K562 (cell line): ENCODE data around the gene SLC34A1. TPM values are rescaled to one million over a fixed set of nuclear protein-coding genes. Genes with fewer than 3 reads are reported as not detected.
A peak's percentile ranks its signal among the peaks of the same experiment; 100 is the strongest.

Experiments used
- E2F4 ChIP-seq: sonication (generic); formaldehyde crosslinking; IDR thresholded peaks from 2 replicates; pipeline ENCODE4 v1.8.0; 2022; ENCODE audit warnings: mild to moderate bottlenecking, low read depth, missing genetic modification reagents
- MTA2 ChIP-seq: fragments of 450-650 bp; IDR thresholded peaks from 2 replicates; pipeline ENCODE4 v1.6.1; 2016; ENCODE audit warnings: low read depth
- POLR2AphosphoS2 ChIP-seq: IDR thresholded peaks from 2 replicates; pipeline ENCODE4 v1.6.1; 2012; ENCODE audit warnings: low read length, improper control_type of control experiment
- SETDB1 ChIP-seq: IDR thresholded peaks from one replicate; pipeline ENCODE4 v1.6.1; 2012; ENCODE audit warnings: low read length, control low read depth, inconsistent platforms
- SMAD2 ChIP-seq: fragments of 150-350 bp; IDR thresholded peaks from 2 replicates; pipeline ENCODE4 v1.6.1; 2014; ENCODE audit warnings: low read depth, mild to moderate bottlenecking, low read length
- TOE1 ChIP-seq, 2 experiments: fragments of 450-650 bp in 1 of 2; sonication (generic) in 1 of 2; formaldehyde crosslinking in 1 of 2; IDR thresholded peaks; 2 replicates each; pipeline versions ENCODE4 v1.7.1 to v1.8.0; 2016 to 2022; ENCODE audit warnings: borderline replicate concordance in 2 of 2, mild to moderate bottlenecking in 2 of 2, antibody characterized with exemption in 1 of 2, inconsistent platforms in 1 of 2, low read depth in 1 of 2, missing genetic modification reagents in 1 of 2, moderate library complexity in 1 of 2
- ZBTB49 ChIP-seq: sonication (generic); formaldehyde crosslinking; IDR thresholded peaks from 2 replicates; pipeline ENCODE4 v1.8.0; 2022; ENCODE audit warnings: missing genetic modification reagents, mild to moderate bottlenecking, borderline replicate concordance
- ZNF121 ChIP-seq: sonication (generic); formaldehyde crosslinking; conservative IDR thresholded peaks from 2 replicates; pipeline ENCODE4 v1.8.0; 2022; ENCODE audit warnings: missing genetic modification reagents
- ZNF263 ChIP-seq: sonication (generic); formaldehyde crosslinking; IDR thresholded peaks from 2 replicates; pipeline ENCODE4 v1.8.0; 2022; ENCODE audit warnings: mild to moderate bottlenecking, missing genetic modification reagents, borderline replicate concordance
- polyA plus RNA-seq, 8 experiments: library from polyadenylated mRNA; depleted of rRNA in 4 of 8; stranded (reverse) in 5 of 8; unstranded in 3 of 8; fragments of >200 nt; fragmentation: Nextera tagmentation in 2 of 8; fragmentation: Illumina TruSeq in 1 of 8; extraction: Ambion mirVana in 2 of 8; extraction: Trizol in 1 of 8; gene quantifications; 2 replicates each; pipeline versions ENCODE4 v1.2.1 to v1.2.3, GENCODE V29; 2011 to 2014; ENCODE audit warnings: inconsistent platforms in 1 of 8, missing spikeins in 1 of 8
- total RNA-seq, 7 experiments: library from RNA; depleted of rRNA in 6 of 7; stranded (reverse); fragments of >200 nt in 6 of 7; fragmentation: Illumina TruSeq in 2 of 7; extraction: Trizol in 2 of 7; gene quantifications; 2 replicates each; pipeline versions ENCODE4 v1.2.1 to v1.2.3, GENCODE V29; 2011 to 2021; ENCODE audit warnings: low replicate concordance in 1 of 7
- TF ChIP-seq, protein P1 (sequence below): fragments of 250-450 bp; sonication (Bioruptor Pico); IDR thresholded peaks from 2 replicates; pipeline ENCODE4 v1.4.0; 2020
- TF ChIP-seq, protein P2 (sequence below): fragments of 450-650 bp; IDR thresholded peaks from 2 replicates; pipeline ENCODE4 v1.6.1; 2017; ENCODE audit warnings: antibody characterized with exemption
- TF ChIP-seq, protein P3 (sequence below): fragments of 250-450 bp; sonication (Bioruptor Pico); IDR thresholded peaks from 2 replicates; pipeline ENCODE4 v1.4.0; 2020; ENCODE audit warnings: mild to moderate bottlenecking, moderate library complexity

SLC34A1 gene
- total and polyA plus RNA-seq, 9 of the 15 experiments (the other 6 are each of a cell fraction or from before 2014, with no cell fraction given), result not detected

GRCh38 chr5:177427211-177427822, 43.1 kb downstream of the SLC34A1 start (continued):
- TF ChIP-seq, protein P1, sequence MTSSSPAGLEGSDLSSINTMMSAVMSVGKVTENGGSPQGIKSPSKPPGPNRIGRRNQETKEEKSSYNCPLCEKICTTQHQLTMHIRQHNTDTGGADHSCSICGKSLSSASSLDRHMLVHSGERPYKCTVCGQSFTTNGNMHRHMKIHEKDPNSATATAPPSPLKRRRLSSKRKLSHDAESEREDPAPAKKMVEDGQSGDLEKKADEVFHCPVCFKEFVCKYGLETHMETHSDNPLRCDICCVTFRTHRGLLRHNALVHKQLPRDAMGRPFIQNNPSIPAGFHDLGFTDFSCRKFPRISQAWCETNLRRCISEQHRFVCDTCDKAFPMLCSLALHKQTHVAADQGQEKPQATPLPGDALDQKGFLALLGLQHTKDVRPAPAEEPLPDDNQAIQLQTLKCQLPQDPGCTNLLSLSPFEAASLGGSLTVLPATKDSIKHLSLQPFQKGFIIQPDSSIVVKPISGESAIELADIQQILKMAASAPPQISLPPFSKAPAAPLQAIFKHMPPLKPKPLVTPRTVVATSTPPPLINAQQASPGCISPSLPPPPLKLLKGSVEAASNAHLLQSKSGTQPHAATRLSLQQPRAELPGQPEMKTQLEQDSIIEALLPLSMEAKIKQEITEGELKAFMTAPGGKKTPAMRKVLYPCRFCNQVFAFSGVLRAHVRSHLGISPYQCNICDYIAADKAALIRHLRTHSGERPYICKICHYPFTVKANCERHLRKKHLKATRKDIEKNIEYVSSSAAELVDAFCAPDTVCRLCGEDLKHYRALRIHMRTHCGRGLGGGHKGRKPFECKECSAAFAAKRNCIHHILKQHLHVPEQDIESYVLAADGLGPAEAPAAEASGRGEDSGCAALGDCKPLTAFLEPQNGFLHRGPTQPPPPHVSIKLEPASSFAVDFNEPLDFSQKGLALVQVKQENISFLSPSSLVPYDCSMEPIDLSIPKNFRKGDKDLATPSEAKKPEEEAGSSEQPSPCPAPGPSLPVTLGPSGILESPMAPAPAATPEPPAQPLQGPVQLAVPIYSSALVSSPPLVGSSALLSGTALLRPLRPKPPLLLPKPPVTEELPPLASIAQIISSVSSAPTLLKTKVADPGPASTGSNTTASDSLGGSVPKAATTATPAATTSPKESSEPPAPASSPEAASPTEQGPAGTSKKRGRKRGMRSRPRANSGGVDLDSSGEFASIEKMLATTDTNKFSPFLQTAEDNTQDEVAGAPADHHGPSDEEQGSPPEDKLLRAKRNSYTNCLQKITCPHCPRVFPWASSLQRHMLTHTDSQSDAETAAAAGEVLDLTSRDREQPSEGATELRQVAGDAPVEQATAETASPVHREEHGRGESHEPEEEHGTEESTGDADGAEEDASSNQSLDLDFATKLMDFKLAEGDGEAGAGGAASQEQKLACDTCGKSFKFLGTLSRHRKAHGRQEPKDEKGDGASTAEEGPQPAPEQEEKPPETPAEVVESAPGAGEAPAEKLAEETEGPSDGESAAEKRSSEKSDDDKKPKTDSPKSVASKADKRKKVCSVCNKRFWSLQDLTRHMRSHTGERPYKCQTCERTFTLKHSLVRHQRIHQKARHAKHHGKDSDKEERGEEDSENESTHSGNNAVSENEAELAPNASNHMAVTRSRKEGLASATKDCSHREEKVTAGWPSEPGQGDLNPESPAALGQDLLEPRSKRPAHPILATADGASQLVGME, result no peak
- TF ChIP-seq ZNF263 (CRISPR knock-in tag), result 0 out of 2 replicates have a peak, but pooled peaks have one; percentile 40
- TF ChIP-seq, protein P2, sequence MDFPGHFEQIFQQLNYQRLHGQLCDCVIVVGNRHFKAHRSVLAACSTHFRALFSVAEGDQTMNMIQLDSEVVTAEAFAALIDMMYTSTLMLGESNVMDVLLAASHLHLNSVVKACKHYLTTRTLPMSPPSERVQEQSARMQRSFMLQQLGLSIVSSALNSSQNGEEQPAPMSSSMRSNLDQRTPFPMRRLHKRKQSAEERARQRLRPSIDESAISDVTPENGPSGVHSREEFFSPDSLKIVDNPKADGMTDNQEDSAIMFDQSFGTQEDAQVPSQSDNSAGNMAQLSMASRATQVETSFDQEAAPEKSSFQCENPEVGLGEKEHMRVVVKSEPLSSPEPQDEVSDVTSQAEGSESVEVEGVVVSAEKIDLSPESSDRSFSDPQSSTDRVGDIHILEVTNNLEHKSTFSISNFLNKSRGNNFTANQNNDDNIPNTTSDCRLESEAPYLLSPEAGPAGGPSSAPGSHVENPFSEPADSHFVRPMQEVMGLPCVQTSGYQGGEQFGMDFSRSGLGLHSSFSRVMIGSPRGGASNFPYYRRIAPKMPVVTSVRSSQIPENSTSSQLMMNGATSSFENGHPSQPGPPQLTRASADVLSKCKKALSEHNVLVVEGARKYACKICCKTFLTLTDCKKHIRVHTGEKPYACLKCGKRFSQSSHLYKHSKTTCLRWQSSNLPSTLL, result no peak
- TF ChIP-seq, protein P3, sequence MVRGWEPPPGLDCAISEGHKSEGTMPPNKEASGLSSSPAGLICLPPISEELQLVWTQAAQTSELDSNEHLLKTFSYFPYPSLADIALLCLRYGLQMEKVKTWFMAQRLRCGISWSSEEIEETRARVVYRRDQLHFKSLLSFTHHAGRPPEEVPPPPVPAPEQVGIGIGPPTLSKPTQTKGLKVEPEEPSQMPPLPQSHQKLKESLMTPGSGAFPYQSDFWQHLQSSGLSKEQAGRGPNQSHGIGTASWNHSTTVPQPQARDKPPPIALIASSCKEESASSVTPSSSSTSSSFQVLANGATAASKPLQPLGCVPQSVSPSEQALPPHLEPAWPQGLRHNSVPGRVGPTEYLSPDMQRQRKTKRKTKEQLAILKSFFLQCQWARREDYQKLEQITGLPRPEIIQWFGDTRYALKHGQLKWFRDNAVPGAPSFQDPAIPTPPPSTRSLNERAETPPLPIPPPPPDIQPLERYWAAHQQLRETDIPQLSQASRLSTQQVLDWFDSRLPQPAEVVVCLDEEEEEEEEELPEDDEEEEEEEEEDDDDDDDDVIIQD, result no peak
- no peak for TF ChIP-seq ZBTB49 (CRISPR knock-in tag)
- TF ChIP-seq TOE1 (IDR thresholded peaks at IDR 0.05; ENCODE audit: borderline replicate concordance), result no peak
- no peak for TF ChIP-seq TOE1 (CRISPR knock-in tag; IDR thresholded peaks at IDR 0.05; ENCODE audit: borderline replicate concordance, low read depth)
- TF ChIP-seq E2F4 (CRISPR knock-in tag), result no peak
- TF ChIP-seq MTA2, result no peak
- no peak for TF ChIP-seq ZNF121 (CRISPR knock-in tag)
- no peak for TF ChIP-seq POLR2AphosphoS2
- TF ChIP-seq SETDB1, result no peak
- TF ChIP-seq SMAD2, result no peak
